ENCODE results near the gene GPRIN3.
"Not testable (repeated sequence)": the region's sequence is repeated elsewhere in the genome, so short reads cannot be mapped to it uniquely, and the experiment has no call there.

The GPRIN3 gene

GRCh38 chr4:89309154-89309553 is 1.6 kb upstream of the GPRIN3 start:
- not testable (repeated sequence) for DNase-seq

- no peak for DNase-seq
These were observed 531 bp upstream of the GPRIN3 start for GRCh38 chr4:89308161-89308500.

GRCh38 chr4:89307178-89307445 is 488 bp downstream of the GPRIN3 start:
- no peak for DNase-seq

GRCh38 chr4:89306486-89307177 is 968 bp downstream of the GPRIN3 start:
- DNase-seq, result no peak

- no peak for DNase-seq
These were observed 1.7 kb downstream of the GPRIN3 start for GRCh38 chr4:89305712-89306437.

GRCh38 chr4:89305028-89305427 is 2.6 kb downstream of the GPRIN3 start:
- no peak for DNase-seq

GRCh38 chr4:89303814-89304388 is 3.7 kb downstream of the GPRIN3 start:
- no peak for DNase-seq

- peak; percentile 8 for DNase-seq
These were observed 4.4 kb downstream of the GPRIN3 start for GRCh38 chr4:89303177-89303576.

- no peak for DNase-seq
These were observed 5.7 kb downstream of the GPRIN3 start for GRCh38 chr4:89301902-89302301.

- DNase-seq, result no peak
These were observed 6.6 kb downstream of the GPRIN3 start for GRCh38 chr4:89301003-89301402.

- no peak for DNase-seq
These were observed 7.1 kb downstream of the GPRIN3 start for GRCh38 chr4:89300499-89300898.

GRCh38 chr4:89300060-89300459 is 7.5 kb downstream of the GPRIN3 start:
- DNase-seq, result no peak

GRCh38 chr4:89299153-89299791 is 8.3 kb downstream of the GPRIN3 start:
- no peak for DNase-seq

GRCh38 chr4:89298788-89299152 is 8.8 kb downstream of the GPRIN3 start:
- no peak for DNase-seq

GRCh38 chr4:89298155-89298554 is 9.4 kb downstream of the GPRIN3 start:
- DNase-seq, result no peak

GRCh38 chr4:89296896-89297295 is 10.7 kb downstream of the GPRIN3 start:
- DNase-seq, result no peak

GRCh38 chr4:89296399-89296798 is 11.2 kb downstream of the GPRIN3 start:
- no peak for DNase-seq

GRCh38 chr4:89295415-89295927 is 12.1 kb downstream of the GPRIN3 start:
- DNase-seq, result no peak

GRCh38 chr4:89294573-89295269 is 12.9 kb downstream of the GPRIN3 start:
- DNase-seq, result peak; percentile 7

GRCh38 chr4:89293299-89293698 is 14.3 kb downstream of the GPRIN3 start:
- no peak for DNase-seq

GRCh38 chr4:89290727-89291516 is 16.7 kb downstream of the GPRIN3 start:
- no peak for DNase-seq

GRCh38 chr4:89289312-89289711 is 18.3 kb downstream of the GPRIN3 start:
- DNase-seq, result no peak

GRCh38 chr4:89288430-89288829 is 19.2 kb downstream of the GPRIN3 start:
- DNase-seq, result no peak

All from NCI-H2081 treated with DMSO at 0.1 percent for 48 hours (cell line).